ELR (cell line): Measurements from ENCODE around the gene CDC14C.
"Not testable (repeated sequence)": the region's sequence is repeated elsewhere in the genome, so short reads cannot be mapped to it uniquely, and the experiment has no call there.

Experiments used
- DNase-seq: peaks from one replicate; pipeline ENCODE4 v3.0.0-alpha.2; 2015; ENCODE audit warnings: low read depth

CDC14C gene

GRCh38 chr7:48924433-48924832, at the start of gene CDC14C:
Gene CDC14C (plus strand): TSS chr7:48924547. CDS start chr7:48924673, 126 bp downstream.
- DNase-seq, result no peak

- DNase-seq, result peak; percentile 8
These were observed 49.1 kb upstream of the CDC14C start for GRCh38 chr7:48875045-48875916.

- DNase-seq, result no peak
These were observed 48.3 kb upstream of the CDC14C start for GRCh38 chr7:48876087-48876486.

- no peak for DNase-seq
These were observed 43.5 kb upstream of the CDC14C start for GRCh38 chr7:48880851-48881250.

GRCh38 chr7:48887500-48887899, 36.8 kb upstream of the CDC14C start:
- DNase-seq, result no peak

GRCh38 chr7:48894574-48894973, 29.8 kb upstream of the CDC14C start:
- DNase-seq, result no peak

- no peak for DNase-seq
These were observed 24.4 kb upstream of the CDC14C start for GRCh38 chr7:48899932-48900331.

- DNase-seq, result no peak
These were observed 22.4 kb upstream of the CDC14C start for GRCh38 chr7:48901966-48902365.

GRCh38 chr7:48904975-48905374, 19.4 kb upstream of the CDC14C start:
- no peak for DNase-seq

GRCh38 chr7:48905686-48906085, 18.7 kb upstream of the CDC14C start:
- not testable (repeated sequence) for DNase-seq

- not testable (repeated sequence) for DNase-seq
These were observed 14.5 kb upstream of the CDC14C start for GRCh38 chr7:48909887-48910286.

GRCh38 chr7:48931481-48931880, 7.1 kb downstream of the CDC14C start:
- DNase-seq, result no peak

- DNase-seq, result no peak
These were observed 8.0 kb downstream of the CDC14C start for GRCh38 chr7:48932126-48932910.

GRCh38 chr7:48933549-48934085, 9.3 kb downstream of the CDC14C start:
- no peak for DNase-seq

- no peak for DNase-seq
These were observed 14.4 kb downstream of the CDC14C start for GRCh38 chr7:48938539-48939295.

- no peak for DNase-seq
These were observed 19.1 kb downstream of the CDC14C start for GRCh38 chr7:48943279-48943990.

GRCh38 chr7:48955916-48956315, 31.6 kb downstream of the CDC14C start:
- DNase-seq, result no peak

GRCh38 chr7:48959676-48960075, 35.3 kb downstream of the CDC14C start:
- DNase-seq, result no peak

- DNase-seq, result no peak
These were observed 38.6 kb downstream of the CDC14C start for GRCh38 chr7:48962821-48963505.

GRCh38 chr7:48964074-48964473, 39.7 kb downstream of the CDC14C start:
- no peak for DNase-seq

GRCh38 chr7:48971173-48971572, 46.8 kb downstream of the CDC14C start:
- no peak for DNase-seq
